Liver (tissue), 9 donors: Measurements from ENCODE around the gene CRADD. TPM values are rescaled to one million over a fixed set of nuclear protein-coding genes. Genes with fewer than 3 reads are reported as not detected.

Source experiments
- DNase-seq: peaks from one replicate; pipeline ENCODE4 v3.0.0-alpha.2; 2017; ENCODE audit warnings: low spot score
- H3K27ac ChIP-seq, 2 donors: one replicate each; pipeline ENCODE4 v1.7.0; 2013; ENCODE audit warnings: inconsistent platforms in 2 of 2, low read length in 2 of 2, control low read depth in 1 of 2, low read depth in 1 of 2, mild to moderate bottlenecking in 1 of 2
- H3K27me3 ChIP-seq, 4 donors: one replicate each; pipeline versions ENCODE4 v1.6.1 to v1.7.0; 2013; ENCODE audit warnings: low read length in 3 of 4, inconsistent platforms in 1 of 4, mild to moderate bottlenecking in 1 of 4, moderate library complexity in 1 of 4; ENCODE audit not compliant: control insufficient read depth in 4 of 4, insufficient read depth in 4 of 4
- H3K36me3 ChIP-seq, 4 donors: one replicate each; pipeline versions ENCODE4 v1.6.1 to v1.7.0; 2013; ENCODE audit warnings: low read length in 3 of 4, mild to moderate bottlenecking in 3 of 4, low read depth in 1 of 4, moderate library complexity in 1 of 4; ENCODE audit not compliant: control insufficient read depth in 4 of 4, insufficient read depth in 3 of 4
- H3K4me1 ChIP-seq, 4 donors: one replicate each; pipeline versions ENCODE4 v1.6.1 to v1.7.0; 2013; ENCODE audit warnings: low read length in 3 of 4, mild to moderate bottlenecking in 3 of 4, moderate library complexity in 1 of 4; ENCODE audit not compliant: control insufficient read depth in 4 of 4, insufficient read depth in 4 of 4
- H3K4me3 ChIP-seq, 3 donors: one replicate each; pipeline versions ENCODE4 v1.6.1 to v1.7.0; 2013; ENCODE audit warnings: low read length in 3 of 3, control low read depth in 1 of 3, low read depth in 1 of 3, mild to moderate bottlenecking in 1 of 3
- H3K9ac ChIP-seq, 2 donors: one replicate each; pipeline ENCODE4 v1.7.0; 2013; ENCODE audit warnings: low read length in 2 of 2, mild to moderate bottlenecking in 2 of 2, moderate library complexity in 2 of 2, control low read depth in 1 of 2, low read depth in 1 of 2
- H3K9me3 ChIP-seq, 4 donors: one replicate each; pipeline versions ENCODE4 v1.6.1 to v1.7.0; 2013; ENCODE audit warnings: low read length in 3 of 4; ENCODE audit not compliant: control insufficient read depth in 4 of 4
- EGR1 ChIP-seq, 2 donors: IDR thresholded peaks; 2 replicates each; pipeline ENCODE4 v1.6.1; 2016 to 2018; ENCODE audit warnings: antibody characterized with exemption in 2 of 2, low read depth in 2 of 2
- FOXA1 ChIP-seq: IDR thresholded peaks from 2 replicates; pipeline ENCODE4 v1.6.1; 2016; ENCODE audit warnings: antibody characterized with exemption
- FOXA2 ChIP-seq: IDR thresholded peaks from 2 replicates; pipeline ENCODE4 v1.6.1; 2016; ENCODE audit warnings: antibody characterized with exemption
- GABPA ChIP-seq, 2 donors: IDR thresholded peaks in 1 of 2; conservative IDR thresholded peaks in 1 of 2; 2 replicates each; pipeline ENCODE4 v1.6.1; 2016; ENCODE audit warnings: antibody characterized with exemption in 2 of 2, mild to moderate bottlenecking in 1 of 2, moderate library complexity in 1 of 2
- JUND ChIP-seq, 2 donors: IDR thresholded peaks; 2 replicates each; pipeline ENCODE4 v1.6.1; 2016; ENCODE audit warnings: antibody characterized with exemption in 2 of 2
- RXRA ChIP-seq, 2 donors: IDR thresholded peaks; 2 replicates each; pipeline ENCODE4 v1.6.1; 2017 to 2018; ENCODE audit warnings: antibody characterized with exemption in 2 of 2, mild to moderate bottlenecking in 1 of 2
- SP1 ChIP-seq: IDR thresholded peaks from 2 replicates; pipeline ENCODE4 v1.6.1; 2018; ENCODE audit warnings: antibody characterized with exemption, mild to moderate bottlenecking
- WGBS: extraction: QIAGEN DNeasy Blood & Tissue Kit; methylation state at CpG from one replicate; pipeline ENCODE4 v1.1.7; 2013; 5-methylcytosine and 5-hydroxymethylcytosine counted together
- polyA plus RNA-seq, 2 donors: library from polyadenylated mRNA; stranded (reverse) in 1 of 2; unstranded in 1 of 2; fragments of 200-250 nt in 1 of 2; fragments of >200 nt in 1 of 2; fragmentation: Nextera tagmentation in 1 of 2; extraction: Ambion mirVana in 1 of 2; gene quantifications; one replicate each; pipeline versions ENCODE4 v1.2.1 to v1.2.3, GENCODE V29; 2013 to 2015
- total RNA-seq, 2 donors: library from RNA; depleted of rRNA; stranded (reverse); fragments of >200 nt; gene quantifications; one replicate each; pipeline ENCODE4 v1.2.3, GENCODE V29; 2014
- TF ChIP-seq, protein P1 (sequence below): IDR thresholded peaks from 2 replicates; pipeline ENCODE4 v1.6.1; 2016; ENCODE audit warnings: antibody characterized with exemption
- TF ChIP-seq, protein P2 (sequence below): IDR thresholded peaks from 2 replicates; pipeline ENCODE4 v1.6.1; 2016; ENCODE audit warnings: antibody characterized with exemption, mild to moderate bottlenecking
- TF ChIP-seq, protein P3 (sequence below): IDR thresholded peaks from 2 replicates; pipeline ENCODE4 v1.6.1; 2016; ENCODE audit warnings: antibody characterized with exemption
- TF ChIP-seq, protein P4 (sequence below): IDR thresholded peaks from 2 replicates; pipeline ENCODE4 v1.6.1; 2016; ENCODE audit warnings: antibody characterized with exemption
- donor health status: healthy.
- donor health status: healthy.
- donor health status: healthy.
- donor health status: healthy.
- donor health status: healthy.

The CRADD gene
- total and polyA plus RNA-seq, 4 donors: 19.4 to 48.9 (median 29.6) TPM

DNA sequence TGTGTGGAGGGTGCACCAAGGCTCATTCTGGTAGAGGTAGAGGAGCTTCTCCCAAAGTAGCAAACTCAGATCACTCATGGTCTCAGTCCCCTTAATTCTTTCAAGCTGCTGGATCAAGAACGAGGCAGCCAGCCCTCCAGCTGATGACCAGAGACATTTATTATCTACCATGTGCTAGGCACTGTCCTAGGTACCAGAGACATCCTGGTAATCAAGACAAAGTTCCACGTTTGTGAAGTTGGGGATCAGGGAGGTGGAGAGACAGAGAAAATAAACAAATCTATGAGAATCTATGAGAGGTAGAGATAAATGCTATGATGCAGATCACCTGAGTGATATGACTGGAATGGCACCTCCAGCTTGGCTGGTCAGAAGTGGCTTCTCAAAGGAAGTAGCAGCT, 130.2 kb downstream of the CRADD start:
- no peak for DNase-seq
- Histone ChIP-seq H3K9me3 (no peaks in the 10 kb centered on the region), H3K36me3 (no peaks in the 10 kb centered on the region), H3K4me1 (peaks cover 0 to 16% (median 2%) of the 10 kb centered on the region in 4 donors), H3K4me3 (no peak overlapping the region), H3K27ac (no peak overlapping the region), H3K27me3 (no peaks in the 10 kb centered on the region), H3K9ac (no peak overlapping the region)
- TF ChIP-seq FOXA2: no peak
- TF ChIP-seq EGR1 (IDR thresholded peaks at IDR 0.05; ENCODE audit: low read depth in 2 of 2): no peak
- TF ChIP-seq, protein P1, sequence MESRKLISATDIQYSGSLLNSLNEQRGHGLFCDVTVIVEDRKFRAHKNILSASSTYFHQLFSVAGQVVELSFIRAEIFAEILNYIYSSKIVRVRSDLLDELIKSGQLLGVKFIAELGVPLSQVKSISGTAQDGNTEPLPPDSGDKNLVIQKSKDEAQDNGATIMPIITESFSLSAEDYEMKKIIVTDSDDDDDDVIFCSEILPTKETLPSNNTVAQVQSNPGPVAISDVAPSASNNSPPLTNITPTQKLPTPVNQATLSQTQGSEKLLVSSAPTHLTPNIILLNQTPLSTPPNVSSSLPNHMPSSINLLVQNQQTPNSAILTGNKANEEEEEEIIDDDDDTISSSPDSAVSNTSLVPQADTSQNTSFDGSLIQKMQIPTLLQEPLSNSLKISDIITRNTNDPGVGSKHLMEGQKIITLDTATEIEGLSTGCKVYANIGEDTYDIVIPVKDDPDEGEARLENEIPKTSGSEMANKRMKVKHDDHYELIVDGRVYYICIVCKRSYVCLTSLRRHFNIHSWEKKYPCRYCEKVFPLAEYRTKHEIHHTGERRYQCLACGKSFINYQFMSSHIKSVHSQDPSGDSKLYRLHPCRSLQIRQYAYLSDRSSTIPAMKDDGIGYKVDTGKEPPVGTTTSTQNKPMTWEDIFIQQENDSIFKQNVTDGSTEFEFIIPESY: no peak
- no peak for TF ChIP-seq GABPA (IDR thresholded peaks at IDR 0.05 in 1 of 2, conservative IDR thresholded peaks at IDR 0.05 in 1 of 2)
- 87% methylated on average over 2 of the region's 2 CpGs for WGBS

DNA sequence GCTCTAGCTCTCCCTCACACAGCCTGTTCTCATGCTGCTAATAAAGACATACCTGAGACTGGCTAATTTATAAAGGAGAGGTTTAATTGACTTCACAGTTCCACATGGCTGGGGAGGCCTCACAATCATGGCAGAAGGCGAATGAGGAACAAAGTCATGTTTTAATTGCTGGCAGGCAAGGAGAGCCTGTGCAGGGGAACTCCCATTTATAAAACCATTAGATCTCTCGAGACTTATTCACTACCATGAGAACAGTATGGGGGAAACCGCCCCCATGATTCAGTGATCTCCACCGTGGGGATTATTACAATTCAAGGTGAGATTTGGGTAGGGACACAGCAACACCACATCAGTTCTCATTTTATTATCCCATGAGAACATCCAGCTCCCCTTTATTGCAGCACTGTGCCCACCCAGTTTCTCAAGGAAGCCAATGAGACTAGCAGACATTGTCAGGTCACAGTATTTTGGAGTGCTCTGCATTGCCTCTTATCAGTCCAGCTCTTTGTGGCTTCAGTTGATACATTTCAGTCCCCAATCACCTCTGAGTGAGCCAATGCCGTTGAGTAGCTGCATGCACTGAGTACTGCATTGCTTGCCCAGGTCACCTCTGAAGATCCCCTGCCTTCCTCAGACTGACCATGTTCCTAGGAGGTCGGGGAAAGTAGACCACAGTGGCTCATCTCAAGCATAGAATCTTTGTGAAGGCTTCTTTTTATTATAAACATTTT, 131.2 kb downstream of the CRADD start:
- WGBS: 93% methylated on average over 6 of the region's 6 CpGs
- Histone ChIP-seq H3K9me3 (no peaks in the 10 kb centered on the region), H3K9ac (no peak overlapping the region), H3K4me3 (no peak overlapping the region), H3K36me3 (no peaks in the 10 kb centered on the region), H3K4me1 (peaks cover 0 to 18% (median 10%) of the 10 kb centered on the region in 4 donors), H3K27ac (no peak overlapping the region), H3K27me3 (no peaks in the 10 kb centered on the region)
- DNase-seq: no peak
- TF ChIP-seq, protein P2, sequence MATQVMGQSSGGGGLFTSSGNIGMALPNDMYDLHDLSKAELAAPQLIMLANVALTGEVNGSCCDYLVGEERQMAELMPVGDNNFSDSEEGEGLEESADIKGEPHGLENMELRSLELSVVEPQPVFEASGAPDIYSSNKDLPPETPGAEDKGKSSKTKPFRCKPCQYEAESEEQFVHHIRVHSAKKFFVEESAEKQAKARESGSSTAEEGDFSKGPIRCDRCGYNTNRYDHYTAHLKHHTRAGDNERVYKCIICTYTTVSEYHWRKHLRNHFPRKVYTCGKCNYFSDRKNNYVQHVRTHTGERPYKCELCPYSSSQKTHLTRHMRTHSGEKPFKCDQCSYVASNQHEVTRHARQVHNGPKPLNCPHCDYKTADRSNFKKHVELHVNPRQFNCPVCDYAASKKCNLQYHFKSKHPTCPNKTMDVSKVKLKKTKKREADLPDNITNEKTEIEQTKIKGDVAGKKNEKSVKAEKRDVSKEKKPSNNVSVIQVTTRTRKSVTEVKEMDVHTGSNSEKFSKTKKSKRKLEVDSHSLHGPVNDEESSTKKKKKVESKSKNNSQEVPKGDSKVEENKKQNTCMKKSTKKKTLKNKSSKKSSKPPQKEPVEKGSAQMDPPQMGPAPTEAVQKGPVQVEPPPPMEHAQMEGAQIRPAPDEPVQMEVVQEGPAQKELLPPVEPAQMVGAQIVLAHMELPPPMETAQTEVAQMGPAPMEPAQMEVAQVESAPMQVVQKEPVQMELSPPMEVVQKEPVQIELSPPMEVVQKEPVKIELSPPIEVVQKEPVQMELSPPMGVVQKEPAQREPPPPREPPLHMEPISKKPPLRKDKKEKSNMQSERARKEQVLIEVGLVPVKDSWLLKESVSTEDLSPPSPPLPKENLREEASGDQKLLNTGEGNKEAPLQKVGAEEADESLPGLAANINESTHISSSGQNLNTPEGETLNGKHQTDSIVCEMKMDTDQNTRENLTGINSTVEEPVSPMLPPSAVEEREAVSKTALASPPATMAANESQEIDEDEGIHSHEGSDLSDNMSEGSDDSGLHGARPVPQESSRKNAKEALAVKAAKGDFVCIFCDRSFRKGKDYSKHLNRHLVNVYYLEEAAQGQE: no peak
- TF ChIP-seq, protein P3, sequence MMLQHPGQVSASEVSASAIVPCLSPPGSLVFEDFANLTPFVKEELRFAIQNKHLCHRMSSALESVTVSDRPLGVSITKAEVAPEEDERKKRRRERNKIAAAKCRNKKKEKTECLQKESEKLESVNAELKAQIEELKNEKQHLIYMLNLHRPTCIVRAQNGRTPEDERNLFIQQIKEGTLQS: no peak
- TF ChIP-seq, protein P4, sequence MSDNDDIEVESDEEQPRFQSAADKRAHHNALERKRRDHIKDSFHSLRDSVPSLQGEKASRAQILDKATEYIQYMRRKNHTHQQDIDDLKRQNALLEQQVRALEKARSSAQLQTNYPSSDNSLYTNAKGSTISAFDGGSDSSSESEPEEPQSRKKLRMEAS: no peak
- TF ChIP-seq JUND (IDR thresholded peaks at IDR 0.05) (no peak), SP1 (no peak), FOXA1 (no peak), RXRA (IDR thresholded peaks at IDR 0.05) (no peak)
- TF ChIP-seq, protein P1: no peak
